Measurements from ENCODE around the gene SUN5. TPM values are rescaled to one million over a fixed set of nuclear protein-coding genes. Genes with fewer than 3 reads are reported as not detected.

SUN5 gene
- total and polyA plus RNA-seq, 9 donors: not detected

DNA sequence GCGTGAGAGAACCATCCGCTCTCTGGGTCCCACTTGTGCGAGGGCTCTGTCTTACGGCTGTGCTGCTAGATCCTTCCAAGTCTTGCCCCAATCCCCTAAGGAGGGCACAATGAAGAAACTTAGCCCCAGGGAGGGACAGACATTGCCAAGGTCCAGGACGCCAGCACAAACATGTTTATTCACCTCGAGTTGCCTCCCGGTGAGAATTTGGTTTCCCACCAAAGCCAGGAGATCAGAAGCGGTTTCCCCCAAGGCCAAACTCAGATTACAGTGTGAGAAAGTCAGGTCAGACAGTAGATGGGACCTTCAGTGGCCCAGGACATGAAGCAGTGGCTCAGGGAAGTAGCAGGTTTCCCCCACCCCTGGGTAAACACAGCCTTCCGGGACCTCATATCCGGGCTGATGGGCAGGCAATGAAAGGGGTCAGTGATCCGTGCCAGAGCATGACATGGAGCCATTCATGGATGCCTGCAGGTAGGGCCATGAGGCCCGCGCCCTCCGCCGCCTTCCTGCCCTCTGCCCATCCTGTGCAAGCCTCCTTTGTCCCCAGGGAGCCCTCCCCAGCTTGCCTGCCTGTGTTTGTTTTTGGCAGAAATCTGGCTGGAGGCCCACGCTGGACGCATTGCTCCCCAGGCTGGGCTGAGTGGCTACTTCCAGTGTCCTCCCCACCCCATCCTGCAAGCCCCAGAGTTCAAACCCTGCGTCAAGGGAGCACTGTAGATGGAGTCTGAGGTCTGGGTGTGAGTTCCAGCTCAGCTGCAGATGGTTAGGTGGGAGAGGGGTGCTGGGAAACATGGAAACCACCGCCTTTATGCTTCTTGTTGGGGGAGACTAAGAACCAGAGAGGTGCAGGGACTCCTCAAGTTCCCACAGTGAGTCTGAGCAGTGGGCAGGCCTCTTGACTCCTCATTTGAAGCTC, 5.2 kb upstream of the SUN5 start:
- WGBS, 3 donors: 51 to 58% (median 54%) methylated on average over 18 to 19 of the region's 19 CpGs
- Histone ChIP-seq H3K4me1 (ENCODE audit: insufficient read depth) (no peaks in the 10 kb centered on the region), H3K36me3 (no peaks in the 10 kb centered on the region), H3K27me3 (no peaks in the 10 kb centered on the region), H3K27ac (no peak overlapping the region), H3K9me3 (no peaks in the 10 kb centered on the region), H3K4me3 (no peak overlapping the region)
- TF ChIP-seq EP300 (IDR thresholded peaks at IDR 0.05) (no peak), CTCF (IDR thresholded peaks at IDR 0.05) (no peak), POLR2A (IDR thresholded peaks at IDR 0.05) (no peak)
- intact Hi-C loops (cut with DNase I): loop anchor here in 1 of 4 donors (10.0 kb wide), 1 partner anchor 55 kb away; no protein-coding TSS in a partner anchor
- DNase-seq: no peak

GRCh38 chr20:33008336-33009213, 4.3 kb upstream of the SUN5 start:
- no peak overlapping the region for H3K27ac ChIP-seq
- DNase-seq: no peak
- H3K4me1 ChIP-seq (ENCODE audit: insufficient read depth): no peaks in the 10 kb centered on the region
- no peak overlapping the region for H3K4me3 ChIP-seq
- H3K27me3 ChIP-seq: no peaks in the 10 kb centered on the region
- intact Hi-C loops (cut with DNase I): loop anchor here in 1 of 4 donors (10.0 kb wide), 1 partner anchor 56 kb away; no protein-coding TSS in a partner anchor
- no peak for TF ChIP-seq CTCF (IDR thresholded peaks at IDR 0.05)
- no peaks in the 10 kb centered on the region for H3K36me3 ChIP-seq
- WGBS, 3 donors: 81 to 85% (median 83%) methylated on average over 23 of the region's 23 CpGs
- no peaks in the 10 kb centered on the region for H3K9me3 ChIP-seq

- no peaks in the 10 kb centered on the region for H3K27me3 ChIP-seq
- intact Hi-C loops (cut with DNase I): loop anchor here in 1 of 4 donors (10.0 kb wide), 1 partner anchor 57 kb away; no protein-coding TSS in a partner anchor
- DNase-seq: no peak
- 76 to 87% (median 85%) methylated on average over 8 to 11 of the region's 11 CpGs for WGBS, 3 donors
- no peak for TF ChIP-seq CTCF (IDR thresholded peaks at IDR 0.05)
- TF ChIP-seq POLR2A (IDR thresholded peaks at IDR 0.05): no peak
- no peak for TF ChIP-seq EP300 (IDR thresholded peaks at IDR 0.05)
- H3K4me1 ChIP-seq (ENCODE audit: insufficient read depth): no peaks in the 10 kb centered on the region
- H3K36me3 ChIP-seq: no peaks in the 10 kb centered on the region
- H3K9me3 ChIP-seq: no peaks in the 10 kb centered on the region
- H3K4me3 ChIP-seq: no peak within 1 kb of the TSS
- H3K27ac ChIP-seq: no peak within 1 kb of the TSS
Measured at GRCh38 chr20:33007376-33008335, 3.4 kb upstream of the SUN5 start, which contains the start of gene BPIFB2. Gene BPIFB2, plus strand, starts transcription at chr20:33007704. Its CDS starts 871 bp downstream, at chr20:33008575.

Measured in ovary (tissue), 9 donors.